Endodermal cell (in vitro differentiated cells): ENCODE results near the gene PTPRS. TPM values are rescaled to one million over a fixed set of nuclear protein-coding genes. Genes with fewer than 3 reads are reported as not detected.

Source experiments
- DNase-seq: peaks from one replicate; pipeline ENCODE4 v3.0.0-alpha.2; 2017
- H3K27ac ChIP-seq: 2 replicates; pipeline ENCODE4 v1.5.1; 2013; ENCODE audit warnings: mild to moderate bottlenecking, low read depth, low read length, moderate library complexity
- H3K27me3 ChIP-seq: 2 replicates; pipeline ENCODE4 v1.6.1; 2013; ENCODE audit warnings: mild to moderate bottlenecking, low read length, moderate library complexity; ENCODE audit not compliant: insufficient read depth, control insufficient read depth, poor library complexity, severe bottlenecking
- H3K36me3 ChIP-seq: 2 replicates; pipeline ENCODE4 v1.7.0; 2013; ENCODE audit warnings: mild to moderate bottlenecking, low read length, moderate library complexity; ENCODE audit not compliant: control insufficient read depth, insufficient read depth
- H3K4me1 ChIP-seq: one replicate; pipeline ENCODE4 v1.7.0; 2013; ENCODE audit warnings: low read length; ENCODE audit not compliant: control insufficient read depth, insufficient read depth
- H3K4me3 ChIP-seq: 2 replicates; pipeline ENCODE4 v1.5.1; 2013; ENCODE audit warnings: mild to moderate bottlenecking, low read length, moderate library complexity
- H3K9ac ChIP-seq: 2 replicates; pipeline ENCODE4 v1.6.1; 2013; ENCODE audit warnings: mild to moderate bottlenecking, low read length, moderate library complexity; ENCODE audit not compliant: poor library complexity, severe bottlenecking; ENCODE audit errors: extremely low read depth
- H3K9me3 ChIP-seq: 2 replicates; pipeline ENCODE4 v1.6.1; 2013; ENCODE audit warnings: mild to moderate bottlenecking, low read length, moderate library complexity; ENCODE audit not compliant: control insufficient read depth
- H3K27ac Mint-ChIP-seq: 2 replicates; pipeline ENCODE4 v1.8.0; 2020; ENCODE audit warnings: mixed read lengths
- H3K27me3 Mint-ChIP-seq: 2 replicates; pipeline ENCODE4 v1.8.0; 2021; ENCODE audit warnings: mild to moderate bottlenecking, mixed read lengths; ENCODE audit not compliant: insufficient read depth
- H3K36me3 Mint-ChIP-seq: 2 replicates; pipeline ENCODE4 v1.8.0; 2020; ENCODE audit warnings: low read depth, mixed read lengths
- H3K4me1 Mint-ChIP-seq: 2 replicates; pipeline ENCODE4 v1.8.0; 2020; ENCODE audit warnings: mixed read lengths
- H3K4me3 Mint-ChIP-seq: 2 replicates; pipeline ENCODE4 v1.8.0; 2020; ENCODE audit warnings: mild to moderate bottlenecking, moderate library complexity, mixed read lengths
- H3K9me3 Mint-ChIP-seq: 2 replicates; pipeline ENCODE4 v1.8.0; 2020; ENCODE audit warnings: mild to moderate bottlenecking, mixed read lengths
- WGBS, 2 experiments: methylation state at CpG; one replicate each; pipeline versions ENCODE4 v1.1.5 to v1.1.7; 2013; ENCODE audit warnings: missing lambda C conversion rate in 2 of 2, mixed read lengths in 1 of 2; ENCODE audit not compliant: insufficient coverage in 1 of 2, insufficient read length in 1 of 2; 5-methylcytosine and 5-hydroxymethylcytosine counted together
- total RNA-seq, 2 donors: library from RNA; stranded (reverse); fragmentation: NEBNext Ultra II Directional in 1 of 2; extraction: Animal tissue kit (Norgen Biotek cat#: 25700) in 1 of 2; gene quantifications; 2 replicates in 1 of 2; 3 replicates in 1 of 2; pipeline ENCODE4 v1.2.1, GENCODE V29; 2021
- TF ChIP-seq, protein P1 (sequence below): fragments of 200-600 bp; sonication (generic); conservative IDR thresholded peaks from 2 replicates; pipeline ENCODE4 v1.5.0; 2021; ENCODE audit warnings: antibody characterized with exemption, mild to moderate bottlenecking

The PTPRS gene
- total RNA-seq, 2 donors from 2014 or later = 226 to 248 TPM

DNA sequence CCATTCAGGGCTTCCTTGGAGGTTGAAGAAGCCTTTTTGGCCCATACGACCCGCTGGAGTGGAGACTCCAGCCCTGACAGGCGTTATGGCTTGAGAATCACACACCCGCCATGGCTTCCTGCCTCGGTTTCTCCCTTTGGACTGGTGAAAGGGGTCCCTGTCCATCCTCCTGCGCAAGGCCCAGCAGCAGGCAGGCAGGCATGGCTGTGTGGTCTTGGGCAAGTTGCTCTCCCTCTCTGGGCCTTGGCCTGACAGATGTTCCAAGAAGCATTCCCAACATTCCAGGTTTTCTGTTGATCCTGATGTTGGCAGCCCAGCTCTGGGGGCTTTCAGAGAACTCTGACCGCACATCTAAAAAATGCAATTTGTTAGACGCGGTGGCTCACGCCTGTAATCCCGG is 8.1 kb downstream of the PTPRS start:
- Histone ChIP-seq H3K9me3 (no peaks in the 10 kb centered on the region), H3K27me3 (no peaks in the 10 kb centered on the region), H3K27ac (no peak overlapping the region), H3K4me1 (no peaks in the 10 kb centered on the region), H3K9ac (no peak overlapping the region), H3K4me3 (no peak overlapping the region), H3K36me3 (peaks cover 40% of the 10 kb centered on the region)
- Mint-ChIP-seq H3K27ac (no peak overlapping the region), H3K4me3 (no peak overlapping the region), H3K36me3 (peaks cover 25% of the 10 kb centered on the region), H3K9me3 (no peaks in the 10 kb centered on the region), H3K4me1 (peaks cover 11% of the 10 kb centered on the region), H3K27me3 (no peaks in the 10 kb centered on the region)
- 96 to 97% methylated on average over 10 to 11 of the region's 11 CpGs for WGBS, 2 experiments
- TF ChIP-seq, protein P1, sequence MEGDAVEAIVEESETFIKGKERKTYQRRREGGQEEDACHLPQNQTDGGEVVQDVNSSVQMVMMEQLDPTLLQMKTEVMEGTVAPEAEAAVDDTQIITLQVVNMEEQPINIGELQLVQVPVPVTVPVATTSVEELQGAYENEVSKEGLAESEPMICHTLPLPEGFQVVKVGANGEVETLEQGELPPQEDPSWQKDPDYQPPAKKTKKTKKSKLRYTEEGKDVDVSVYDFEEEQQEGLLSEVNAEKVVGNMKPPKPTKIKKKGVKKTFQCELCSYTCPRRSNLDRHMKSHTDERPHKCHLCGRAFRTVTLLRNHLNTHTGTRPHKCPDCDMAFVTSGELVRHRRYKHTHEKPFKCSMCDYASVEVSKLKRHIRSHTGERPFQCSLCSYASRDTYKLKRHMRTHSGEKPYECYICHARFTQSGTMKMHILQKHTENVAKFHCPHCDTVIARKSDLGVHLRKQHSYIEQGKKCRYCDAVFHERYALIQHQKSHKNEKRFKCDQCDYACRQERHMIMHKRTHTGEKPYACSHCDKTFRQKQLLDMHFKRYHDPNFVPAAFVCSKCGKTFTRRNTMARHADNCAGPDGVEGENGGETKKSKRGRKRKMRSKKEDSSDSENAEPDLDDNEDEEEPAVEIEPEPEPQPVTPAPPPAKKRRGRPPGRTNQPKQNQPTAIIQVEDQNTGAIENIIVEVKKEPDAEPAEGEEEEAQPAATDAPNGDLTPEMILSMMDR = no peak
- no peak for DNase-seq

DNA sequence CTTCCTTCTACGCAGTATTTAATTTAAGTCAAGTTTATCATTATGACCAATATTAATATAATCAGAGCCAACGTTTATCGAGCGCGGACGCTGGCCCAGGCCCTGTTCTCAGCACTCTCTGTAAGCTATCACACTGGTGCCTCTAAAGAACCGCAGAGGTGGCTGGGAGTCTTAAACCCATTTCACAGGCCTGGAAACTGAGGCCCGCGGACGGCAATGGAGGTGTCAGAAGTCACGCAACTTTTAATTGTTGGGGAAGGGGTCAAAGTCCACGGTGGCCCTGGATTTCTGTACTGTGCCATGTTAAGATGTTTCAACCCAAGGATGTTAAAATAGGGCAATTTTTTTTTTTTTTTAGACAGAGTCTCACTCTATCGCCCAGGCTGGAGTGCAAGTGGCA is 8.8 kb downstream of the PTPRS start:
- DNase-seq = no peak

DNA sequence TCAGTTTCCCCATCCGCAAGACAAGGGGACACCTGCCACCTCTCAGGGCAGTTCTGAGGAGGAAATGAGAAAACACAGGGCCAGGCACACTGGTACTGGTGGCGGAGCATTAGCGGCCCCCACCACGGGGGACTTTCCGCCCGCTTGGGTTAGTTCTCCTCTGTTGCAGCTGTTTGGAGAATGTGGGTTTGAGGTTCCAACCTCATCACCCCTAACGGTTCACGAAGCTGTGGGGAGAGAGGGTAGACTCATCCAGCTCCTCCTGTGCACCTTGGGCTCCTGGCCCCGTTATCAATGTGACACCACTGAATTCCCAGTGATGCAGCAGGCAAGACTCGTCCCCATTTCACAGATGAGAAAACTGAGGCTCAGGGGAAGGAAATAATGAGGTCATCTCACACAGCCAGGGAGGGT is 10.3 kb downstream of the PTPRS start:
- Histone ChIP-seq H3K4me3 (no peak overlapping the region), H3K4me1 (no peaks in the 10 kb centered on the region), H3K9ac (no peak overlapping the region), H3K36me3 (peaks cover 37% of the 10 kb centered on the region), H3K27ac (no peak overlapping the region), H3K27me3 (no peaks in the 10 kb centered on the region), H3K9me3 (no peaks in the 10 kb centered on the region)
- H3K36me3 Mint-ChIP-seq = peaks cover 34% of the 10 kb centered on the region
- peaks cover 2% of the 10 kb centered on the region for H3K4me1 Mint-ChIP-seq
- no peaks in the 10 kb centered on the region for H3K27me3 Mint-ChIP-seq
- WGBS, 2 experiments = 95 to 100% methylated on average over 7 to 10 of the region's 10 CpGs
- TF ChIP-seq, protein P1 = no peak
- H3K4me3 Mint-ChIP-seq = no peak overlapping the region
- DNase-seq = no peak
- H3K9me3 Mint-ChIP-seq = no peaks in the 10 kb centered on the region
- no peak overlapping the region for H3K27ac Mint-ChIP-seq

More for the DNA sequence above, 8.8 kb downstream of the PTPRS start:
- Histone ChIP-seq H3K4me3 (no peak overlapping the region), H3K9me3 (no peaks in the 10 kb centered on the region), H3K27me3 (no peaks in the 10 kb centered on the region), H3K27ac (no peak overlapping the region), H3K36me3 (peaks cover 42% of the 10 kb centered on the region), H3K9ac (no peak overlapping the region), H3K4me1 (no peaks in the 10 kb centered on the region)
- H3K4me1 Mint-ChIP-seq = peaks cover 4% of the 10 kb centered on the region
- TF ChIP-seq, protein P1 = no peak
- no peak overlapping the region for H3K4me3 Mint-ChIP-seq
- H3K27me3 Mint-ChIP-seq = no peaks in the 10 kb centered on the region
- H3K27ac Mint-ChIP-seq = no peak overlapping the region
- 93 to 97% methylated on average over 11 to 13 of the region's 13 CpGs for WGBS, 2 experiments
- H3K36me3 Mint-ChIP-seq = peaks cover 29% of the 10 kb centered on the region
- no peaks in the 10 kb centered on the region for H3K9me3 Mint-ChIP-seq
